Osteoblast (primary cell): ENCODE results near the gene SLC39A7. TPM values are rescaled to one million over a fixed set of nuclear protein-coding genes. Genes with fewer than 3 reads are reported as not detected.

Experiments
- DNase-seq: peaks from one replicate; pipeline ENCODE4 v3.0.0; 2011; ENCODE audit warnings: low spot score, mixed read lengths; ENCODE audit not compliant: insufficient read length; ENCODE audit errors: missing footprints
- H2AFZ ChIP-seq: 2 replicates; pipeline ENCODE4 v1.6.0; 2011; ENCODE audit warnings: mild to moderate bottlenecking, low read length
- H3K27ac ChIP-seq: 2 replicates; pipeline ENCODE4 v1.5.1; 2011; ENCODE audit warnings: mild to moderate bottlenecking, low read depth, low read length, moderate library complexity
- H3K27me3 ChIP-seq: 2 replicates; pipeline ENCODE4 v1.6.0; 2012; ENCODE audit warnings: mild to moderate bottlenecking, control low read depth, inconsistent platforms, low read length, moderate library complexity; ENCODE audit not compliant: insufficient read depth
- H3K36me3 ChIP-seq: 2 replicates; pipeline ENCODE4 v1.5.1; 2011; ENCODE audit warnings: mild to moderate bottlenecking, low read length, control low read depth, moderate library complexity; ENCODE audit not compliant: insufficient read depth
- H3K4me1 ChIP-seq: 2 replicates; pipeline ENCODE4 v1.5.1; 2011; ENCODE audit warnings: mild to moderate bottlenecking, low read length, control low read depth, moderate library complexity; ENCODE audit not compliant: insufficient read depth
- H3K4me2 ChIP-seq: 2 replicates; pipeline ENCODE4 v1.6.0; 2011; ENCODE audit warnings: mild to moderate bottlenecking, low read length; ENCODE audit not compliant: insufficient read depth
- H3K4me3 ChIP-seq: fragments of 200-600 bp; sonication (generic); 3 replicates; pipeline ENCODE4 v1.5.1; 2012; ENCODE audit warnings: mild to moderate bottlenecking, low read length, inconsistent platforms; ENCODE audit not compliant: insufficient read depth
- H3K79me2 ChIP-seq: 2 replicates; pipeline ENCODE4 v1.6.0; 2012; ENCODE audit warnings: mild to moderate bottlenecking, low read length, control low read depth, inconsistent platforms; ENCODE audit not compliant: insufficient read depth
- H3K9me3 ChIP-seq: 2 replicates; pipeline ENCODE4 v1.5.1; 2011; ENCODE audit warnings: low read depth, low read length, control low read depth
- H4K20me1 ChIP-seq: 2 replicates; pipeline ENCODE4 v1.6.0; 2012; ENCODE audit warnings: mild to moderate bottlenecking, low read length, control low read depth; ENCODE audit not compliant: insufficient read depth
- CTCF ChIP-seq: IDR thresholded peaks from 2 replicates; pipeline ENCODE4 v1.5.1; 2011; ENCODE audit warnings: mild to moderate bottlenecking, low read depth, low read length, moderate library complexity; ENCODE audit errors: extremely low read depth
- total RNA-seq: library from RNA; depleted of rRNA; stranded (reverse); fragments of >200 nt; gene quantifications from 2 replicates; pipeline ENCODE4 v1.2.3, GENCODE V29; 2012

Gene SLC39A7
- total RNA-seq, 1 donor, result 108 TPM

- Histone ChIP-seq H3K4me3 (no peak overlapping the region), H3K4me2 (no peak overlapping the region), H2AFZ (no peak overlapping the region), H3K9me3 (no peaks in the 10 kb centered on the region), H3K27me3 (no peaks in the 10 kb centered on the region), H4K20me1 (no peaks in the 10 kb centered on the region), H3K79me2 (no peaks in the 10 kb centered on the region), H3K36me3 (no peaks in the 10 kb centered on the region), H3K27ac (no peak overlapping the region), H3K4me1 (peaks cover 20% of the 10 kb centered on the region)
- TF ChIP-seq CTCF, result no peak
- DNase-seq, result peak; percentile 74
These were observed 35.8 kb upstream of the SLC39A7 start for GRCh38 chr6:33164665-33165373.

GRCh38 chr6:33165581-33166258 is 34.9 kb upstream of the SLC39A7 start:
- Histone ChIP-seq H2AFZ (no peak overlapping the region), H3K4me2 (no peak overlapping the region), H4K20me1 (no peaks in the 10 kb centered on the region), H3K36me3 (no peaks in the 10 kb centered on the region), H3K27ac (no peak overlapping the region), H3K4me3 (no peak overlapping the region), H3K79me2 (no peaks in the 10 kb centered on the region), H3K4me1 (peaks cover 17% of the 10 kb centered on the region), H3K27me3 (no peaks in the 10 kb centered on the region), H3K9me3 (no peaks in the 10 kb centered on the region)
- DNase-seq, result peak; percentile 68
- no peak for TF ChIP-seq CTCF

- Histone ChIP-seq H3K4me1 (peaks cover 10% of the 10 kb centered on the region), H3K36me3 (no peaks in the 10 kb centered on the region), H3K27ac (no peak overlapping the region), H3K4me2 (no peak overlapping the region), H3K79me2 (no peaks in the 10 kb centered on the region), H3K9me3 (no peaks in the 10 kb centered on the region), H3K4me3 (no peak overlapping the region), H4K20me1 (no peaks in the 10 kb centered on the region), H3K27me3 (no peaks in the 10 kb centered on the region), H2AFZ (no peak overlapping the region)
- no peak for TF ChIP-seq CTCF
- DNase-seq, result peak; percentile 37
These were observed 34.3 kb upstream of the SLC39A7 start for GRCh38 chr6:33166363-33166762.

- TF ChIP-seq CTCF, result no peak
- Histone ChIP-seq H3K9me3 (no peaks in the 10 kb centered on the region), H3K4me2 (no peak overlapping the region), H4K20me1 (no peaks in the 10 kb centered on the region), H2AFZ (no peak overlapping the region), H3K27me3 (no peaks in the 10 kb centered on the region), H3K27ac (no peak overlapping the region), H3K36me3 (no peaks in the 10 kb centered on the region), H3K4me3 (no peak overlapping the region), H3K4me1 (peaks cover 6% of the 10 kb centered on the region), H3K79me2 (no peaks in the 10 kb centered on the region)
- DNase-seq, result peak; percentile 55
These were observed 33.9 kb upstream of the SLC39A7 start for GRCh38 chr6:33166811-33167210.
